AG10803 (cell line): ENCODE data around the gene CASQ1.

Experiments used
- DNase-seq: peaks from one replicate; pipeline ENCODE4 v3.0.0; 2010; ENCODE audit warnings: low read depth
- H3K4me3 ChIP-seq: 2 replicates; pipeline ENCODE4 v1.5.1; 2011; ENCODE audit warnings: mild to moderate bottlenecking, low read length, control low read depth
- CTCF ChIP-seq: conservative IDR thresholded peaks from 2 replicates; pipeline ENCODE4 v1.5.1; 2011; ENCODE audit warnings: mild to moderate bottlenecking, low read length, control low read depth, inconsistent platforms

The CASQ1 gene

GRCh38 chr1:160177231-160177630 lies 13.1 kb upstream of the CASQ1 start:
- TF ChIP-seq CTCF, result no peak
- DNase-seq, result no peak
- no peak overlapping the region for H3K4me3 ChIP-seq

- no peak for TF ChIP-seq CTCF
- no peak for DNase-seq
- H3K4me3 ChIP-seq, result no peak overlapping the region
Measured at GRCh38 chr1:160177667-160178066, 12.7 kb upstream of the CASQ1 start.

GRCh38 chr1:160178731-160179130 lies 11.6 kb upstream of the CASQ1 start:
- TF ChIP-seq CTCF, result no peak
- H3K4me3 ChIP-seq, result no peak overlapping the region
- DNase-seq, result no peak

DNA sequence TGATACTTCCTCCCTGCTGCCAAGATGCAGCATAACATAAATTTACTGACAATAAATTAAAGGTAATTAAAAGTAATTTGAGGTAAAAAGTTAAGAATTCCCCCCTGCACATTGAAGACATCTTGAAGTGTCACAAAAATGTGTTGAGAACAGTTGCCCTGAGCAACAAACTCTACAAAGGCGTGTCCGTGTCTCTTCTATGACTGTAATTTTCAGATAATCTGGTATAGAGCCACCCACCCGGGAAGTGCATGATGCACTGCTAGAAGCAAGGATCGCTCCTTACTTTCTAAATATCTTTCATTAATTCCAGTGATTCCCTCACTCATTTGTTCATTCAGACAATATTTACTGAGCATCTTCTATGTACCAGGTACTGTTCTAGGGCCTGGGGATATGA lies 11.0 kb upstream of the CASQ1 start:
- H3K4me3 ChIP-seq, result no peak overlapping the region
- TF ChIP-seq CTCF, result no peak
- no peak for DNase-seq

DNA sequence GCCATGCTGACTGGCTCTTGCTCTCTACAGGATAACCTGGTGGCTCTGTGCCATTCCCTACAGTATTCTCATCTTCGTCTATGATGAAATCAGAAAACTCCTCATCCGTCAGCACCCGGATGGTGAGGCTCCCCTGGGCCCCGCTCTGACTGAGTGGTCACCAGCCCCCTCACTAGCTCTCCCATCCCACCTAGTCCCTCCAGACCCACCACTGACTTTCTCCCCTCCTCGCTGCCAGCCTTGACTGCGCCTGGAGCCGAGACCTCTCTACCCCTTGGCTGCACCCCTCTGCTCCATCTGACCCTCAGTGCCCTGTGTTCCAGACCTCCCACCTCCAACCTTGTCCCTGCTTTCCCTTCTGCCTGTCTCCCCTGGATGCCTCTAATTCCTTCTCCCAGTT lies 4.1 kb upstream of the CASQ1 start:
- no peak overlapping the region for H3K4me3 ChIP-seq
- DNase-seq, result no peak
- TF ChIP-seq CTCF, result no peak

GRCh38 chr1:160186729-160187128 lies 3.6 kb upstream of the CASQ1 start:
- TF ChIP-seq CTCF, result no peak

GRCh38 chr1:160187407-160187806 lies 3.0 kb upstream of the CASQ1 start:
- H3K4me3 ChIP-seq, result no peak overlapping the region
- TF ChIP-seq CTCF, result no peak
- DNase-seq, result no peak

More at GRCh38 chr1:160186729-160187128, 3.6 kb upstream of the CASQ1 start:
- no peak for DNase-seq
- no peak overlapping the region for H3K4me3 ChIP-seq
